Endothelial cell of umbilical vein (primary cell): Measurements from ENCODE around the gene PLG. TPM values are rescaled to one million over a fixed set of nuclear protein-coding genes. Genes with fewer than 3 reads are reported as not detected.
"Not testable (repeated sequence)": the region's sequence is repeated elsewhere in the genome, so short reads cannot be mapped to it uniquely, and the experiment has no call there.

Source experiments
- BruUV-seq: library from RNA; stranded (reverse); fragments of 400-500 nt; replicated peaks from 2 replicates; lab custom pipeline; 2021; lab: Mats Ljungman, UMichigan
- CTCF ChIA-PET: fragments of 300-600, 350-600 bp; sonication (Branson Sonifier 250); formaldehyde crosslinking; loops from one replicate; lab custom pipeline; 2021; ENCODE audit warnings: antibody characterized with exemption, inconsistent platforms; lab: Charles Lee
- POLR2A ChIA-PET: fragments of 300-600, 350-600 bp; sonication (Branson Sonifier 250); formaldehyde crosslinking; loops from one replicate; lab custom pipeline; 2021; ENCODE audit warnings: antibody characterized with exemption, inconsistent platforms; lab: Charles Lee
- DNase-seq: peaks from one replicate; pipeline ENCODE4 v3.0.0-alpha.2; 2011; ENCODE audit warnings: low read depth, low spot score
- FAIRE-seq: peaks from 2 replicates; lab custom pipeline; 2011; peaks lifted over from hg19 to GRCh38; lab: Jason Lieb, UNC
- H2AFZ ChIP-seq: 2 replicates; pipeline ENCODE4 v1.6.0; 2012; ENCODE audit warnings: low read depth, low read length, control low read depth, inconsistent platforms
- H3K27ac ChIP-seq: 2 replicates; pipeline ENCODE4 v1.5.1; 2011; ENCODE audit warnings: low read depth, mild to moderate bottlenecking, control low read depth, low read length, moderate library complexity; ENCODE audit not compliant: insufficient read depth
- H3K27me3 ChIP-seq, 2 experiments: 2 replicates each; pipeline versions ENCODE4 v1.6.0 to v1.6.1; 2011; ENCODE audit warnings: low read length in 2 of 2, mixed read lengths in 1 of 2; ENCODE audit not compliant: control insufficient read depth in 2 of 2, insufficient read depth in 2 of 2
- H3K36me3 ChIP-seq, 2 experiments: 2 replicates in 1 of 2; 3 replicates in 1 of 2; pipeline ENCODE4 v1.5.1; 2011; ENCODE audit warnings: low read length in 2 of 2, mild to moderate bottlenecking in 1 of 2, moderate library complexity in 1 of 2; ENCODE audit not compliant: control insufficient read depth in 2 of 2, insufficient read depth in 2 of 2; ENCODE audit errors: extremely low read depth in 1 of 2
- H3K4me1 ChIP-seq: 3 replicates; pipeline ENCODE4 v1.5.1; 2011; ENCODE audit warnings: mild to moderate bottlenecking, low read length; ENCODE audit not compliant: control insufficient read depth, insufficient read depth; ENCODE audit errors: extremely low read depth
- H3K4me2 ChIP-seq: 2 replicates; pipeline ENCODE4 v1.6.1; 2011; ENCODE audit warnings: low read length, control low read depth, mixed read lengths; ENCODE audit not compliant: insufficient read depth
- H3K4me3 ChIP-seq, 3 experiments: fragments of 200-600 bp in 1 of 3; sonication (generic), shearing (Covaris generic) in 1 of 3; replicated peaks in 1 of 3; 2 replicates each; pipeline ENCODE4 v1.5.1; 2011 to 2016; ENCODE audit warnings: control low read depth in 3 of 3, low read length in 3 of 3, mild to moderate bottlenecking in 2 of 3, inconsistent platforms in 1 of 3, low read depth in 1 of 3, moderate library complexity in 1 of 3; ENCODE audit not compliant: insufficient read depth in 1 of 3
- H3K79me2 ChIP-seq: 2 replicates; pipeline ENCODE4 v1.6.0; 2012; ENCODE audit warnings: low read length, inconsistent platforms; ENCODE audit not compliant: control insufficient read depth, insufficient read depth
- H3K9ac ChIP-seq: replicated peaks from 2 replicates; pipeline ENCODE3; 2011; ENCODE audit warnings: low read length, control low read depth; ENCODE audit not compliant: insufficient read depth; ENCODE audit errors: extremely low read depth
- H3K9me1 ChIP-seq: replicated peaks from 3 replicates; pipeline ENCODE4 v1.6.0; 2011; ENCODE audit warnings: mild to moderate bottlenecking, low read length; ENCODE audit not compliant: control insufficient read depth, insufficient read depth; ENCODE audit errors: extremely low read depth
- H3K9me3 ChIP-seq: replicated peaks from 2 replicates; pipeline ENCODE4 v1.5.1; 2012; ENCODE audit warnings: low read length, inconsistent platforms; ENCODE audit not compliant: control insufficient read depth, insufficient read depth
- H4K20me1 ChIP-seq: replicated peaks from 2 replicates; pipeline ENCODE3; 2011; ENCODE audit warnings: mild to moderate bottlenecking, low read length; ENCODE audit not compliant: control insufficient read depth, insufficient read depth; ENCODE audit errors: extremely low read depth
- EZH2 ChIP-seq: IDR thresholded peaks from 2 replicates; pipeline ENCODE4 v1.6.1; 2012; ENCODE audit warnings: borderline replicate concordance, low read depth, mild to moderate bottlenecking, moderate library complexity, low read length, inconsistent platforms; ENCODE audit not compliant: severe bottlenecking
- JUN ChIP-seq: IDR thresholded peaks from 2 replicates; pipeline ENCODE4 v1.6.1; 2011; ENCODE audit warnings: borderline replicate concordance, low read depth; ENCODE audit not compliant: insufficient read length, insufficient read depth
- MYC ChIP-seq: IDR thresholded peaks from one replicate; pipeline ENCODE4 v1.6.1; 2011; ENCODE audit warnings: mild to moderate bottlenecking, low read depth, low read length
- POLR2A ChIP-seq: IDR thresholded peaks from 2 replicates; pipeline ENCODE4 v1.6.1; 2012; ENCODE audit warnings: low read depth, mild to moderate bottlenecking, control low read depth, low read length
- POLR2AphosphoS5 ChIP-seq: IDR thresholded peaks from 2 replicates; pipeline ENCODE4 v1.6.1; 2012; ENCODE audit warnings: low read depth, mild to moderate bottlenecking, control low read depth, low read length, moderate library complexity; ENCODE audit not compliant: insufficient read depth
- dilution Hi-C: fragments of 300-500 bp; cut with MboI; formaldehyde crosslinking; loops from one replicate; pipeline ENCODE4 v1.15.0; 2019; ENCODE audit warnings: low sequenced_read_pairs; ENCODE audit not compliant: extremely low pct_ligation_motif_present
- intact Hi-C: fragments of 100-400 bp; cut with micrococcal nuclease; formaldehyde crosslinking; loops from one replicate; pipeline ENCODE4 v1.10.0; 2022
- polyA plus RNA-seq, 4 experiments: library from polyadenylated mRNA; depleted of rRNA in 3 of 4; stranded (reverse) in 3 of 4; unstranded in 1 of 4; fragments of >200 nt; gene quantifications; 2 replicates each; pipeline versions ENCODE4 v1.2.1 to v1.2.3, GENCODE V29; 2011 to 2012; ENCODE audit warnings: missing spikeins in 1 of 4
- total RNA-seq: library from RNA; stranded (reverse); gene quantifications from 2 replicates; pipeline ENCODE4 v1.2.3, GENCODE V29; 2021
- TF ChIP-seq, protein P1 (sequence below), 2 donors: IDR thresholded peaks; 1 replicate in 1 of 2; 2 replicates in 1 of 2; pipeline ENCODE4 v1.5.1; 2011; ENCODE audit warnings: low read length in 2 of 2, mild to moderate bottlenecking in 2 of 2, moderate library complexity in 2 of 2, control low read depth in 1 of 2, inconsistent platforms in 1 of 2, low read depth in 1 of 2; ENCODE audit not compliant: insufficient read depth in 1 of 2; ENCODE audit errors: extremely low read depth in 1 of 2

The PLG gene
- total and polyA plus RNA-seq, 2 donors (not counting 3 experiments of a cell fraction or from before 2014, with no cell fraction given) = not detected

DNA sequence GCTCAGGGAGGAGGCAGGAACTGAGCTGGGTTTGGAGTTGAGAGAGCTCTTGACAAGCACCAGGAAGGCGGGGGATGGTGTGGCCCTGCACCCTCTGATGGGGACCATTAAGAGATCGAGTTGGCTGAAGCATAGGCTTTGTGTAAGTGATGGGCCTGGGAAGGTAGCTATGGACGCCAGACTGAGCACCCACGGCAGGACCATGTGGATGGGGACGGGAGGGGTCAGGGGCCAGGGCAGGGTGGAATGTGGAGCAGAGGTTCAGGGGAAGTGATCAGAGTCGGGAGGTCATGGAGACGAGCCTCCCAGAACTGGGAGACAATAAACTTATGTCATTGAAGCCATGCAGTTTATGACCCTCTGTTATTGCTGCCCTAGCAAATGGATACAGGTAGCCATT, 81.7 kb downstream of the PLG start:
- Histone ChIP-seq H3K27me3 (no peaks in the 10 kb centered on the region), H3K9me1 (no peaks in the 10 kb centered on the region), H3K36me3 (no peaks in the 10 kb centered on the region), H3K4me1 (no peaks in the 10 kb centered on the region), H3K27ac (no peak overlapping the region), H3K9ac (no peak overlapping the region), H3K9me3 (no peaks in the 10 kb centered on the region), H3K79me2 (no peaks in the 10 kb centered on the region), H3K4me3 (no peak overlapping the region), H2AFZ (no peak overlapping the region), H3K4me2 (no peak overlapping the region), H4K20me1 (no peaks in the 10 kb centered on the region)
- intact Hi-C loops = no loop called here
- FAIRE-seq = no peak
- no TSS peak for BruUV-seq
- DNase-seq = no peak
- dilution Hi-C loops = no loop called here
- ChIA-PET POLR2A (no interaction called here), CTCF (no interaction called here)
- TF ChIP-seq POLR2AphosphoS5 (no peak), POLR2A (no peak), JUN (no peak), MYC (no peak), EZH2 (no peak)
- TF ChIP-seq, protein P1, sequence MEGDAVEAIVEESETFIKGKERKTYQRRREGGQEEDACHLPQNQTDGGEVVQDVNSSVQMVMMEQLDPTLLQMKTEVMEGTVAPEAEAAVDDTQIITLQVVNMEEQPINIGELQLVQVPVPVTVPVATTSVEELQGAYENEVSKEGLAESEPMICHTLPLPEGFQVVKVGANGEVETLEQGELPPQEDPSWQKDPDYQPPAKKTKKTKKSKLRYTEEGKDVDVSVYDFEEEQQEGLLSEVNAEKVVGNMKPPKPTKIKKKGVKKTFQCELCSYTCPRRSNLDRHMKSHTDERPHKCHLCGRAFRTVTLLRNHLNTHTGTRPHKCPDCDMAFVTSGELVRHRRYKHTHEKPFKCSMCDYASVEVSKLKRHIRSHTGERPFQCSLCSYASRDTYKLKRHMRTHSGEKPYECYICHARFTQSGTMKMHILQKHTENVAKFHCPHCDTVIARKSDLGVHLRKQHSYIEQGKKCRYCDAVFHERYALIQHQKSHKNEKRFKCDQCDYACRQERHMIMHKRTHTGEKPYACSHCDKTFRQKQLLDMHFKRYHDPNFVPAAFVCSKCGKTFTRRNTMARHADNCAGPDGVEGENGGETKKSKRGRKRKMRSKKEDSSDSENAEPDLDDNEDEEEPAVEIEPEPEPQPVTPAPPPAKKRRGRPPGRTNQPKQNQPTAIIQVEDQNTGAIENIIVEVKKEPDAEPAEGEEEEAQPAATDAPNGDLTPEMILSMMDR (IDR thresholded peaks at IDR 0.05; ENCODE audit: extremely low read depth in 1 of 2, insufficient read depth in 1 of 2, low read depth in 1 of 2, low read length in 2 of 2) = no peak

DNA sequence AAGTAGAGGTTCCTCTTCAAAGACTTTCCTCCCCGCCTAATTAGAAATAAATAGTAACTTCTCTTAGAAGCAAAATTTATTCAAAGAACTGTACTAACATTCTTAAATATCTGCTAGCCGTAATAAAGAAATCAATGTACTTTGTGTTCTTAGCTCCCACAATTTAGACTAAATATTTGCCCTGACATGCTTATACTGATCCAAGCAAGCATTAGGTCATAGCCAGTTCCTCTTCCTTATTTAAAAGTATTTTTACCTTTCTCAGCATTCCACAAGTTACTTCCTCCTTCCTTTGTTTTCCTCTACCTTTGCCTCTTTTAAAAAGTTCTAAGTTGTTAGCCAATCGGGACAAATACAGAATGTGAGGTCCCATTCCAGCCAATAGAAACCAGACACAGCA, 86.1 kb downstream of the PLG start:
- H3K9me3 ChIP-seq, DNase-seq, H3K27me3 ChIP-seq, H3K4me2 ChIP-seq, H3K27ac ChIP-seq, H3K36me3 ChIP-seq, FAIRE-seq, H3K9ac ChIP-seq, CTCF ChIA-PET, H3K4me1 ChIP-seq, H3K79me2 ChIP-seq, POLR2A ChIA-PET, H3K4me3 ChIP-seq, H3K9me1 ChIP-seq, dilution Hi-C loops, H2AFZ ChIP-seq, H4K20me1 ChIP-seq, intact Hi-C loops, BruUV-seq: not testable (repeated sequence)
